ENCODE data around the gene SHLD1.

GRCh38 chr20:5773589-5773988 is 23.4 kb downstream of the SHLD1 start:
- TF ChIP-seq, protein P1, sequence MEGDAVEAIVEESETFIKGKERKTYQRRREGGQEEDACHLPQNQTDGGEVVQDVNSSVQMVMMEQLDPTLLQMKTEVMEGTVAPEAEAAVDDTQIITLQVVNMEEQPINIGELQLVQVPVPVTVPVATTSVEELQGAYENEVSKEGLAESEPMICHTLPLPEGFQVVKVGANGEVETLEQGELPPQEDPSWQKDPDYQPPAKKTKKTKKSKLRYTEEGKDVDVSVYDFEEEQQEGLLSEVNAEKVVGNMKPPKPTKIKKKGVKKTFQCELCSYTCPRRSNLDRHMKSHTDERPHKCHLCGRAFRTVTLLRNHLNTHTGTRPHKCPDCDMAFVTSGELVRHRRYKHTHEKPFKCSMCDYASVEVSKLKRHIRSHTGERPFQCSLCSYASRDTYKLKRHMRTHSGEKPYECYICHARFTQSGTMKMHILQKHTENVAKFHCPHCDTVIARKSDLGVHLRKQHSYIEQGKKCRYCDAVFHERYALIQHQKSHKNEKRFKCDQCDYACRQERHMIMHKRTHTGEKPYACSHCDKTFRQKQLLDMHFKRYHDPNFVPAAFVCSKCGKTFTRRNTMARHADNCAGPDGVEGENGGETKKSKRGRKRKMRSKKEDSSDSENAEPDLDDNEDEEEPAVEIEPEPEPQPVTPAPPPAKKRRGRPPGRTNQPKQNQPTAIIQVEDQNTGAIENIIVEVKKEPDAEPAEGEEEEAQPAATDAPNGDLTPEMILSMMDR (IDR thresholded peaks at IDR 0.05), result no peak
- TF ChIP-seq POLR2A (IDR thresholded peaks at IDR 0.05), result no peak
